HK-2 (cell line): ENCODE measurements around the gene IRF6.

ENCODE experiments used
- DNase-seq: peaks from one replicate; pipeline ENCODE4 v3.0.0-alpha.2; 2018; ENCODE audit not compliant: unreplicated experiment

IRF6 gene

DNA sequence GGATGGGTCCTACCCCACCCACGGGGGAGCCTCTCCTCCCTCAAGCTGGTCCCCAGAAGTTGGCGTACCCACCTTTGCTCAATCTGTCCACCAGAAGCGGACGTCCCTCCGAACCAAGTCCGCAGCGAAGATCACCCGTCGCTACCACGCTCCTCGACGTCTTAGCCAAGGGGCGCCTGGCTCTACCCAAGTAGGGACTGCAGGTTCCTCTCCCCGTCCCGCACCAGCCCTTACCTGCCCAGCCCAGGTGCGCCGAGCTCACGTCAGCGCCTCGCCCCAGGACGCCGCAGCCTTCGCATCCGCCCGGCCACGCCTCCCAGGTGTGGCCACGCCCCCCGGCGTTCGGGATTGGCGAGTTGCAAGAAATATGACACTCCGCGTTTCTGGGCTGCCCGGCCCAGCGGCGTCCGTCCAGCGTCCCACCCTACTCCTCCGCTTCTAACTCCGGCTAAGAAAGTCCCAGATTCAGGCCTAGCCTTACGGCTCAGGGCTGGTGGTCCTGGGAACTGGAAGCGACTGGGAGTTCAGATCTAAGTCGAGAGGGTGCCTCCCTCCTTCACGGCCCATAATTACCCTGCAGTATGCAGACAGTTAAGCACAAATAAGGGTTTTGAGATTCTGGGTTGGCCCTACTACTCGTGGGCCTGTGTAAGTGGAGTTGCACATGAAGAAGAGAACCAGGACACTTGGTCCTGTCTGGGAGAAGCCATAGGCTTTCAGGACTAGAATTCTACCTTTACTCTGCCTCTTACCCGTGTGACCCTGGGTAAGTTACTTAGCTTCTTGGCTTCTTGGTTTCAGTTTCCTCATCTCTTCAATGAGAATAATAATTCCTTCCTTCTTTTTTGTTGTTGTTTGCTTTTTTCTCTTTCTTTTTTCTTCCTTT lies at the start of gene IRF6:
IRF6 (minus strand) TSS at position 268 of the 886 bp plus-strand sequence. CDS start 4,729 bp downstream, outside the sequence.
- DNase-seq: peak; percentile 87

DNA sequence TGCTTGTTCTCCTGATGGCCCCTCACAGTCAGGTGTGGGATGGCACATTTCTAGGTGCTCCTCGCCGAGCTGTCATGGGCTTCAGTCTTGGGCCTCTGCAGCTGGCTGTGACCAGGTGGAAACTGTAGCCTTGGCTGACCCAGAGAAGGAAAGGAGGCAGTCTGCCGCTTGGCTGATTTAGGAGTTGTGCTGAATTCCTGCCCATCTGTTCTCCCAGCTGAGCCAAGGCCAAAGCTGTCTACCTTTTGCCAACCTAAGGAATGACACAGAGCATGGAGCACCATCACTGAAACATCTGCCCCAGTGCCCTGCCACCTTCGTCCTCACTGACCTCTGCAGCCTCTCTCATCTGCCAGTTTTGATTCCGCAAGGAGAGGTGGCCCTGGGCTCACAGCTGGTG lies 49.7 kb upstream of the IRF6 start:
- DNase-seq: no peak

DNA sequence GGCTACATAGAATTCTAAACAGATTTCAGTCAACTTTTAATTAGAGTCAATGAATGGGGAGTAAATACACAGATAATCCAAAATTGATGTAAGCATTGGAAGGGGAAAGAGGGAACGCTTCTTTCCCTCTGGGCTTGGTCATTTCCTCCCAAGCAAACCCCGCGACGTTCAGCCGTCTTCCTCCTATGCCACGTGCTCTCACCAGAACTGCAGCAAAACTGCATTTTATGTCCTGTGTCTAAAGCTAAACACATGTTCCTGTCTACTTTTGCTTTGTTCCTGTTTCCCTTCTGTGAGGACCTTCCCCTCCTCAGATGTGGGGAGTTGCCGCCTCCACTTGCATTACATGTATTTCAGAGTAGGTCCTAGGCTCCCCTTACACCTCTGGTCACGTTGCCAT lies 49.1 kb upstream of the IRF6 start:
- DNase-seq: no peak

DNA sequence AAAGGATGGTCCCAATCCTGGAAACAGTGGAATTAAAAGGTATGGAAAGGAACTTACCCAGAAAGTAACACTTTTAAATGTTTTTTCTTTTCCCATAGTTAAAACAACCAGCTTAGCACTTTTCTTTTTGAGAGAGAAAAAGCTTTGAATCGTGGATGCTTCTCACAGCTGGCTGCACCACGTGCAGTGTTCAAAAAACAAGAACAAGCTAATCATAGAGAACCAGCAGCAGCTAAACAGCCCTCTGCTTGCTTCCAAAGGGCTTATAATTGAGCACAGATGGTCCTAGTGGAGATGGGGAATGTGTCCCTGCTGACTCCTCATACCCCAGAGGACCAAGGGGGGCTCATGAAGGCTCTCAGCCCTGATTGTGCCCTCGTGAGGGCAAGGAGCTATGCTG lies 48.3 kb upstream of the IRF6 start:
- DNase-seq: no peak

DNA sequence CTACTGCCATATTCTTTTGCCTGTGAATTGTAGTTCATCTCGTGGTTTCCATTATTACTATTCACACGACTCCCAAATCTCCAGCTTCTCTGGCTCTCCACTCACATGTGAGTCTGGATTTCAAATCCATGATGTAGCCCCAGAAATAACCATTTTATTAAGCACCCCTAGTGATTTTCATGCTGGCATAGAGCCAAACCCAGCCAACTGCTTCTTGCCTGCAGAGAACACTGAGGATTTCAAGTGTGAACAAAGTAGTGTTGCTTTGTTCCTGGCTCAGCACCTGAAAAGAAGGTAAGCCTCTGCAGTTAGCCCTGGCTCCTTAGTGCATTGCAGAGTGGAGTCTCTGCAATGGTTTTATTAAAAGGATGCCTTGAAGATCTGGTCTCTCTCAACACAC lies 47.7 kb upstream of the IRF6 start:
- DNase-seq: no peak

DNA sequence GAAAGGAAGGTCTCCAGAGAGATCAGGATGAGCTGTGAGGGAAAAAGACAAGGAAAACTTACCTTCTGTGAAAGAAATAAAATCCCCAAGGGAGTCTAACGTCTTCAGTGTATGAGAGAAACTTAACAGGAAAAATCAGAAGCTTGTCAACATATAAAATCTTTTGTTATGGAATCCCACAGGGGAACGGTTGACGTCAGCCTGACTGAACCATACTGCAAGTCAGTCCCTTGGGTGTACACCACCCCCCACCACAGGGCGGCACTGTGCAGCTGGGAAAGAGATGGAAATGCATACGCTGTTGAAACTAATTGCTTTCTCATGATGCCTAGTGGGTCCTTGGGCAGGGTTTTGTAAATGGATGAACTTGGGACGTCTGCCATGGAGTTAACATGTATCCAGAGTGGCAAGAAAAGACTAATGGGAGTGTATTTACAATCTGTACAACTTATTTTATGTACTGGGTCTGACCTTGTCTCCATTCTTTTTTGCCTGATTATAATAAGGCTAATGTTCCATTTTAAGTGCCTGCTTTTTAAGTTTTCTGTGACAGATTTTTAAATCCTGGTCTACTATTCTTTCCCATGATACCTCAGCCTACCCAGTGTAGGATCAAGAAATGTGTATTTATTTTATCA lies 44.5 kb upstream of the IRF6 start:
- DNase-seq: peak; percentile 57

DNA sequence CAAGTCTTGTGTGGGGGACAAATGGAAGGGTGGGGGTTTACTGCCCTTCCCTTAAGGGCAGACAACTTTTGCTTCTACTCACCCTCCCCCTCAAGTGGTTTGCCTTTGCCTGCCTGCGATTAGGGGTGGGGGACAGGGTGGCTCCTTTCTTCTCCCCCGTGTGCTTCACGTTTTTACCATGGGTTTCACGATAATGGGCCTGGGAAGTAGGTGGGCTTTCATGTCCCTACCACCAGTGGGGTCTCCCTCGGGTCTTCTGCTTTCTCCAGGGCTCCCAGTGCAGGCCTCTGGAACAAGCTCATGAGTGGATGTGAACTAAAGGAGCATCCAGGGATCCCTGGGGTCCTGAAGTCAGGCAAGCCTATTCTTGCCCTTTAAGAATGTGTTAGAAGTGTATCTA lies 43.4 kb upstream of the IRF6 start:
- no peak for DNase-seq

DNA sequence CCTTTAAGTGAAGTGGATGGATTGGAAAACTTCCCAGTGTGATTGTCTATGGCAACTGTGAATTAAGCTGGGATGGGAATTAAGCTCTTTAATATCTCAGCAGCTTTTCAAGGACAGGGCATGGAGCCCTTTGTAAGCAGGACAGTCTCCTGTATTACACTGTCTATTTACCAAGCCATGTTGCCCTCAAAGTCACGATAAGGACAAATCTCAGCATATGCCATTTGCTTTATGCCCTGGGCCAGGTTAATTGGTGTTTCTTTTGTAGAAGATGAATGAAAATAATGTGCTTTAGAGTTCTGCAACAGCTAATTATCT lies 39.4 kb upstream of the IRF6 start:
- no peak for DNase-seq

DNA sequence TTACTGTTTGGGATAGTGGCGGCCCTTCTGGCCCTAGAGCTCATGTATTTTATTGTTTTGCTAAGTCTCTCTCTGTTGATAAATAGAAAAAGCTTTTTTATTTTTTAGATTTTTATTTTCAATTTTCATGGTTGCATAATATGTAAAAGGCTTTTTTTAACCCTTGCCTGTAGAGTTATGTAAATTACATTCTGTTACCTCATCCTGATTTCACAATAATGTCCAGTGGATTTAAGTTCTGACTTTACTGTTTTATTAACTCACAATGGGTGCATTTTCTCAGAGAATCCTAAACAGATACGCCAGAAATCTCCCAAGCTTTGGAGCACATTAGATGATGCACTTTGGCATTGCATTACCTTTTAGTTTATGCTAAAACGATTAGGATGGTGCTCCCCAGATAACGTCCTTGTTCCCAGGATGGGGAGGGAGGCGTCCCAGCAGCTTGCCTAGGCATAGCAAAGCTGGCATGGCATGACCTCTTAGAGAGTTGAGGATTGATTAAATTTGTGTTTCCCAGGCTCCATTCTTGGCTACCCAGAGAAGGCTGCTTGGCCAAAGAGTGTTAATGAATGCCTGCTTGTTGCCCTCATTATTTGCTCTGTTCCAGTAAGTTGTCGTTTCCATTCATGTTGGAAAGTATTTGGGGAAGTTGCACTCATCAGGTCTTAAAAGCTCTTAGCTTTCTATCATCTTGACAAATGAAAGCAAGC lies 38.9 kb upstream of the IRF6 start:
- DNase-seq: no peak

DNA sequence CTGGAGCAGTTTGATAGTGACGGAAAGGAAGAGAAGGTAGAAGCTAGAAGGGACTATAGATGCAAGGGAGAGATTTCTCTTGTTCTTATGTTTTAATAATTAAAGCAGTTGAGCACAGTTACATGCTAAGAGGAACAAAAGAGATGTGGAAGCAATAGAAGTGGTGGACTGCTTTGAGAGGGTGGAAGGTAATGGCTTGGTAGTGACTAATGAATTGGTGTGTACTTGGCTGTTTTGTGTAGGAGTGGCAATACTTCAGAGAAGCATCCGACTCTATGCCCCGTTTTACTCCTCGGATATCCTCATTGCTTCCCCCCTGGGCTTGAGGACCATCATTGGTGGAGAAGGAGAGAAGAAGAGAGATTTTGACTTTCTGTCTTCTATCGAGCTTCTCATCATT lies 34.7 kb upstream of the IRF6 start:
- no peak for DNase-seq

DNA sequence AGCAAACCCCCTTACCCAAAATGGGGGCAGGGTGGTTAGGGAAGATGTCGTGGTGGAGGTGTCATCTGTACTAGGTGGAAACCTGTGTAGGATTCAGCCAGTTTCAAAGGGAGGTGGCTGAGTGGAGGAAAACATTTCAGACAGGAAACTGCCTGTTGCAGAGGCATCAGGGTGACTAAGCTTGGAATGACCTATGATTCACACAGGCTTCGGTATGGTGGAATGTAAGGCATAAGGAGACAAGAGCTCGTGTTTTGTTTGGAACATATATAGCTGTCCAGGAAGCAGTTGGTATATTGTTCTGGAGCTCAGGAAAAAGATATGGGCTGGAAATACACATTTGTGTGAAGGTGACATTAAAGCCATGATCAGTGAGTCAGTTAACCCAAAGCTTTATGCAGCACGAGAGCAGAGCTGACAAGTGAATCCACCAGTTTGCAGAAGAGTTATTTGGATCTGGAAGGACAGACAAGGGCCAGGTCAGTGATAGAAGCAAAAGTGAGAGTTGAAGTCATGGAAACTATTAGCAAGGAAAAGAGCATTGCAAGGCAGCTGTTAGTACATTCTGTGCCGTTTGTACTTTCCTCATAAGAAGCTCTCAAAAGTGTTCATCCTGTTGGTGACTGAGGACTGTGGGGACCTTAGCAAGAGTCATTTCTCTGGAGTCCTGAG lies 34.1 kb upstream of the IRF6 start:
- DNase-seq: peak; percentile 70

DNA sequence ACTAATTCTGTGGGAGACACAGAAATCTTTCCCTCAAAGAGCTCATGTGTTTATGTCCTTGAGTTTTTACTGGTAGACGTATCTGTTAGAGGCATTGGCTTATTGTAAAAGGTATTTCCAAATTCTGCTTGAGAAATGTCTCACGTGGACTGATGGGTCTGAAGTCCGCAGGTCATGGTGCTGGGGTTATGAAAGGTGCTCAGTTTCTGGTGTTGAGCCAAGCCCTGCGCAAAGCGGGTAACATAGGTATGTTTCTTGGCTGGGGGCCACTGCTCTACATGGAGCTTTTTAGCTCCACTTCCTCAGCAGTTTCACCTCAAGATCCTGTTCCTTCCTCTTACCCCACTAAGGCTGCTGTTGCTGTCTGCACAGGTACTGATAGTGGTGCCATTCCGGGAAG lies 32.6 kb upstream of the IRF6 start:
- DNase-seq: no peak

DNA sequence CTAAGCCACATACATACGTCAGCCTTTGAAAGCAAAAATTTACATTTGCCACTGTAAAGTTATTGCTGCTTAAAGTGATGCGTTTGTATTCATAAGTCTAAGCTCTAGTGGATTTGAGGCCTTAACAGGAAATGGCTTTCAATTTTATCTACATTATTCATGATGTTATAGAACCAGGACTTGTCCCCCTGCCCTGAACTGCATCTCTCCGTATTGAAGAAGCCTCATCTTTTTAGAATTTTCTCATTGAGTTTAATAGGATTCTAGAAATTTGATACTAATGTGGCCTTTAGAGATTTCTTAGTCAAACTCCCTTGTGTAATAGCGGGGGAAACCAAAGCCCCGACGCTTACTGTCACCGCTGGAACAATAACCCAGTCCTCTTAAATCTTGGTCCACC lies 31.7 kb upstream of the IRF6 start:
- no peak for DNase-seq

DNA sequence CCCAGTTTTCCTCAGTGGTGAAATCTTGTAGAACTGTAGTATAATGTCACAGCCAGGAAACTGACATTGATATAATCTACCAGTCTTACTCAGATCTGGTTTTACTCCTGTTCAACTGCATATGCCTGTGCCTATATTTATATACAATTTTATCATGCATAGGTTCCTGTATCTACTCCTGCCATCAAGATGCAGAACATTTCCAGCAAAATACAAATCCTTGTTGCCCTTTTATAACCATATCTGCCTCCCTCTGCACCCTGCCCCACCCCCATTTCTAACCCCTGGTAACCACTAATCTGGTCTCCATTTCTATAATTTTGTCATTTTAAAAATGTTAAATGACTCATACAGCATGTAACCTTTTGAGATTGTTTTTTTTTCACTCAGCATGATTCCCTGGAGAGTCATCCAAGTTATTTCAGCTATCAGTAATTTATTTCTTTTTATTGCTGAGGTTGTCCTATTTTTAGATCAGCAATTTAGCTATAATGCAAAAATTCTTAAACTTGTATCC lies 29.9 kb upstream of the IRF6 start:
- DNase-seq: no peak

DNA sequence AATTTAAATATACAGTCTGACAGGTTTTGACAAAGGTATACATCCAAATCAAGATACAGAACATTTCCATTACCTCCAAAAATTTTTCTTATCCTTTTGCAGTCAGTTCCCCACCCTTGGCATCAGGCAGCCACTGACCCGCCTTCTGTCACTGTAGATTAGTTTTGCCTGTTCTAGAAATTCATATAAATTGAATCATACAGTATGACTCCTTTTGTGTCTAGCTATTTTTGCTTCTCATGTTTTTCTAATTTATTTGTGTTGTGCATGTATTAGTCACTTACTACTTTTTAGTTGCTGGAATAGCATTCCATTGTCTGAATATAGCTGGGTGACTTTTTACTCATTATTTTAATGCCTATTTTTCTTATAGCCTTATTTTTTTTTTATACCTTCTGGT lies 25.7 kb upstream of the IRF6 start:
- DNase-seq: no peak

DNA sequence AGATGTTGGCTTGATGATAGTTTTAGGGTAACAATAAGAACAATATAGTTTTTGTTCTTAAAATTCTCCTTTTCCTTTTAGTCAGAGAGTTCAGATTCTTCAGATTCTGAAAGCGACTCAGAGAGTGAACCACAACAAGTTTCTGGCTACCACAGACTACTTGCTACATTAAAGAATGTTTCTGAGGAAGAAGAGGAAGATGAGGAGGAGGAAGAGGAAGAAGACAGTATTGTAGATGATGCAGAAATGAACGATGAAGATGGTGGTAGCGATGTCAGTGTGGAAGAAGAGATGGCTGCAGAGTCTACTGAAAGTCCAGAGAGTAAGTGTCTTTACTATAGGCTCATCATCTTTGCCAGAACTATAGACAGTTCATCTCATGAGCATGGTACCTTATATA lies 24.8 kb upstream of the IRF6 start:
- no peak for DNase-seq

DNA sequence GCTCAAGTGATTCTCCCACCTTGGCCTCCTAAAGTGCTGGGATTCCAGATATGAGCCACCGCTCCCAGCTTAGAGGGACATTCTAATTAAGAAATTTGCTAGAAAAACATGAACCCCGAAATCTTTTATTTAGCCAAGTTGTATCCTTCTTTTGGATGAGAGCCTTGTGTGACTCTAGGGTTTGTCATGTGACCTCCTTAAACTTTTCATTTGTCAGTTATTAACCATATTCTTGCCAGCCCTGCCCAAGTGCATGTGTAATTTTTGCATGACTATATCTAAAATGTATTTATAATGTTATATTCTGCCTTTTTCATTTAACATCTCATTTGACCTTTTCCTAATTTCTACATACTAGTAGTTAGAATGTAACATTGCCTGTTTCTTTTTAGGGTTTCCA lies 23.8 kb upstream of the IRF6 start:
- DNase-seq: no peak

DNA sequence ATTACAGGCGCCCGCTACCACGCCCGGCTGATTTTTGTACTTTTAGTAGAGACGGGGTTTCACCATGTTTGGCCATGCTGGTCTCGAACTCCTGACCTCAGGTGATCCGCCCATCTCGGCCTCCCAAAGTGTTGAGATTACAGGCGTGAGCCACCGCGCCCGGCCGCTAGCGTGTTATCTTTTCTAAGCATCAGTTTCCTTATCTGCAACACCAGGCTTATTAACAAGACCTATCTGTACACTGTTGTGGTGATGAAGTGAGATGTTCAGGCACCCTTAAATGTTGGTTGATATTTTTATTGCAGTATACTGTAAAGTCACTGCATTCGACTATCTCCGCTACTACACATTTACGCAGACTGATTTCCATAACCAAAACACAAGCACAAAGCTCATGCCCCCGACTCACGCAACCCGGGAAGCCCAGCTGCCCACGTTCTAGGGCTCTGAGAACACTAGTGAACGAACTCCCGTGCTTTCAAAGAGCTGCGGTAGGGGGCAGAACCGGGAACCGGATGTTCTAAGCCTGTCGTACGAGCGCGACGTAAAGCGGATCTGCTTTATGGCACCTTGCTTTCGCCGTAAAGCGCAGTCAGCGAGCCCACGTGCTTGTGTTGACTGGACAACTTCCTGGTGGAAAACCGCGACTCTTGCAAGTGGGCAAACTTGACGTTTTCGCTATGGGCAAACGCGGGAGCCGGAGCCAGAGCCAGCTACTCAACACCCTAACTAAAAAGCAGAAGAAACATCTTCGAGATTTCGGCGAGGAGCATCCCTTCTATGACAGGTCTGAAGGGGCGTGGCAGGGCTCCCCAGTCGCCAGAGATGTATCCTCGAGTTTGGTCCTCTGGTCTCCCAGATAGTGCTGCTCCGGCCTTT lies 21.7 kb upstream of the IRF6 start, which contains the start of gene UTP25:
UTP25 (plus strand) TSS at position 589 of the 879 bp plus-strand sequence; CDS start at position 681, 92 bp downstream.
- DNase-seq: peak; percentile 97

DNA sequence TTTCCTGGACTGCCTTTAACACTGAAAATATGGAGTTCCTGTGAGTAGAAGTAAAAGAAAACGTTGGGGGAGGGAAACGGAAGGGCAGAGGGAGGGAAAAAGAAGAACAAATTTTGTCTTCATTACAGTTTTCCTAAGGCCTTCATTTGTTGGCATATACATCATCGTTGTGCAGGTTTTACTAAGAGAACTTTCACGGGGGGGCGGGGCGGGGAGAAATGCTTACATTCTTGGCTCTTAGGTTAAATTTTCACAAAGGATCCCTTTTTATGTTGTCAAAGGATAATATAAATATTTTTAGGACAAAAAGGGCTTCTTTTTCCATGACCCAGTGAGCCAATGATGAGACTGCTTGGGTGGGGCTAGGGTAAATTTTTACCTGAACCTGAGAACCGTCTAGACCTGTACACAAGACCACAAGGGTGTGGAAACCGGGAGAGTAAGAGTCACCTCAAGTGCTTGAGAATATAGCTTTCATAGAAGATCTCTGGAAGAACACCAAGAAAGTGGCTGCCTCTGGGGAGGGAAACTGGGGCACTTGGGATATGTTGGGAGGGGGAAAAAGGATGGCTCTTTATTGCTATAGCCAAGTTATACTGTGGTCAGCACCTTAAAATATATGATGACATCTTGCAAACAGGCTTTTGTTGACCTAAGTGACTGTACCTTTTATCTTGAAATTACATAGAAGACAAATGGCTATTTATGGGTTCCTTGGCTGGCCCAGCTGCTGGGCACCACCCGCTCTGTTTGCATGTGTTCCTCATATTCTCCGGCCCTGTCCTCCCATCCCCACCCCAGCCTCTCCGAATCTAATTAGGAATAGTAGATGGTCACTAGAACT lies 19.9 kb upstream of the IRF6 start:
- no peak for DNase-seq
